IPS DF 6.9 (cell line): ENCODE measurements around the gene BAHCC1.

ENCODE experiments used
- DNase-seq: peaks from one replicate; pipeline ENCODE4 v3.0.0-alpha.2; 2013; ENCODE audit warnings: low read depth, low spot score
- H3K27ac ChIP-seq: one replicate; pipeline ENCODE4 v1.5.1; 2013; ENCODE audit warnings: low read length, control low read depth
- H3K27me3 ChIP-seq: 2 replicates; pipeline ENCODE4 v1.6.1; 2013; ENCODE audit warnings: mild to moderate bottlenecking, low read length; ENCODE audit not compliant: control insufficient read depth, insufficient read depth
- H3K36me3 ChIP-seq: 2 replicates; pipeline ENCODE4 v1.6.1; 2013; ENCODE audit warnings: low read length; ENCODE audit not compliant: control insufficient read depth, insufficient read depth
- H3K4me1 ChIP-seq: 2 replicates; pipeline ENCODE4 v1.6.1; 2013; ENCODE audit warnings: low read length; ENCODE audit not compliant: control insufficient read depth, insufficient read depth
- H3K4me3 ChIP-seq: 2 replicates; pipeline ENCODE4 v1.5.1; 2013; ENCODE audit warnings: mild to moderate bottlenecking, low read length
- H3K9me3 ChIP-seq: 2 replicates; pipeline ENCODE4 v1.6.1; 2013; ENCODE audit warnings: low read length, inconsistent platforms; ENCODE audit not compliant: control insufficient read depth, insufficient read depth
- WGBS: extraction: QIAGEN DNeasy Blood & Tissue Kit; methylation state at CpG from one replicate; pipeline ENCODE4 v1.1.7; 2013; ENCODE audit warnings: mixed read lengths, missing lambda C conversion rate; ENCODE audit not compliant: insufficient read length, insufficient coverage; 5-methylcytosine and 5-hydroxymethylcytosine counted together

The BAHCC1 gene

DNA sequence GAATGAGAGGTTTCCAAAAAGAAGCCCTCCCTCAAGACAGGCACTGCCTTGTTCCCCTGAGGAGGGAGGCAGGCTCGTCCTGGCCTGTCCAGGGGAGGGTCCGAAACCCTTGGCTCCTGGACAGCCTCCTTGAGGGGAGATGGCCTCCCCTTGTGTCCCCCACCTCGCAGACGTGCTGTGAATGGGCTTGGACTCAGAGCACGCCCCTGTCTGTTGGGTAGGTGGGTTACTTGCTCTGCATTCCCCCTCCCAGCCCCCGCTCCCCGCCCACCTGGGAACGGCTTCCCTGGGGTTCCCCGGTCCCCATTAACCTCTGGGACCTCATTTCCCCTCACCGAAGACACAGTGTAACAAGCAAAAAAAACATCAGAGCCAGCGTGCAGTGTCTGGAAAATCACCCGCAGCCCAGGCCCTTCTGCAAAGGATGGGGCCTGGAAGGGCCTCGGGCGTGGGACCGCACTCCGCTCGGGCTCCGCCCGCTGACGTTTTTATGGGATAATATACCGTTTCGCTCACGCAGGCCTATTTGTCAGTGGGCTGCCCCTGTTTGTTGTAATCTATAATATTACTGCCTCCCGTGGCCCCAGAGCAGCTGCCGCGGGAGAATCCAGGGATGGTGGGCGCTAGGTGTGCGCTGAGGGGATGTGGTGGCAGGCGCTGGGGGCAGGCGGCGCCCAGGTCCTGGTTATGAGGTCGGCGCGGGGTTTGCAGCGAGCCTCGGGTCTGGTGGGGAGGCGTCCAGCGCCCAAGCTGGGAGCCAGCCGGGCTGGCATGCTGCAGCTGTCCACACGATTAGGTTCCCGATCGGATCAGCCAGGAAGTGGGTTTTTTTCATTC, 11.1 kb downstream of the BAHCC1 start:
- DNase-seq, result no peak
- Histone ChIP-seq H3K27ac (no peak overlapping the region), H3K9me3 (no peaks in the 10 kb centered on the region), H3K4me3 (no peak overlapping the region), H3K4me1 (peaks cover 6% of the 10 kb centered on the region), H3K27me3 (peaks cover 4% of the 10 kb centered on the region; the same call in 1 of the 2 replicates), H3K36me3 (no peaks in the 10 kb centered on the region)
- no CpG with 5 or more reads among the region's 42 CpGs for WGBS

GRCh38 chr17:81408049-81408448, 12.8 kb downstream of the BAHCC1 start:
- Histone ChIP-seq H3K27ac (no peak overlapping the region), H3K9me3 (no peaks in the 10 kb centered on the region), H3K4me1 (0 out of 2 replicates have a peak, but pooled peaks cover 1% of the 10 kb centered on the region), H3K4me3 (no peak overlapping the region), H3K27me3 (no peaks in the 10 kb centered on the region), H3K36me3 (no peaks in the 10 kb centered on the region)
- no CpG with 5 or more reads among the region's 14 CpGs for WGBS
- DNase-seq, result no peak

DNA sequence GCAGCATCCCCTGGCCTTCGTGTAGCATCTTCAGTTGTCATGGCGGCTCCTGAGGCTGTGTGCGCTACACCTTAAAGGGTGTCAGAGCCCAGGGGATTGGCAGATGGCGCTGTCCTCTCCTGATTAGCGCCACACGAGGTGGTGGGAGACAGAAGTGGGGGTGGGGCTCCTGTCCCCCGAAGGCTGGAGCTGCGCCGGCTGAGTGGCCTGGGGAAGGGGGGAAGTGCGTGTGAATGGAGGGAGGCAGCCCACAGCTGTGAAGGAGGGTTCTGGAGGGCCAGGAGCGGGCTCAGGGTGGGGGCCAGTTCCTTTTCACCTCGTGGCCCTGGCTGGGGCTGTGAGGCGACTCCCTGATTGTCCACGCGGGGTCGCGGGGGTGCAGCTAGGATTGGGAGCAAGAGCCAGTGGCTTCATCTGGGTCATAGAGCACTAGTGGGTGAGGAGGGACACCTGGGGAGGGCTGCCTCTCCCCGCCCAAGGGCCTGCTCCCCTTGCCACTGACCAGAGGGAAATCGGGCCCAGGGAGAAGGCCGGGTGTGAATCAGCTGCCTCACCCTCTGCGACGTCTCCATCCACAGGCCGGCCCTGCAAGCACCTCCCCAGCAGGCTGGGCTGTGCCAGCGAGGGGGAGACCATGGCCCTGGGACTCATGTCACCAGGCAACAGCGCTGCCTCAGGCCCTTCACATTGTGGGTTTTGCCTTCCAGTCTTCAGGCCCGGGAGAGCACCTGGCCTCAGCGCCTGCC, 14.1 kb downstream of the BAHCC1 start:
- no peaks in the 10 kb centered on the region for H3K9me3 ChIP-seq
- no peak for DNase-seq

DNA sequence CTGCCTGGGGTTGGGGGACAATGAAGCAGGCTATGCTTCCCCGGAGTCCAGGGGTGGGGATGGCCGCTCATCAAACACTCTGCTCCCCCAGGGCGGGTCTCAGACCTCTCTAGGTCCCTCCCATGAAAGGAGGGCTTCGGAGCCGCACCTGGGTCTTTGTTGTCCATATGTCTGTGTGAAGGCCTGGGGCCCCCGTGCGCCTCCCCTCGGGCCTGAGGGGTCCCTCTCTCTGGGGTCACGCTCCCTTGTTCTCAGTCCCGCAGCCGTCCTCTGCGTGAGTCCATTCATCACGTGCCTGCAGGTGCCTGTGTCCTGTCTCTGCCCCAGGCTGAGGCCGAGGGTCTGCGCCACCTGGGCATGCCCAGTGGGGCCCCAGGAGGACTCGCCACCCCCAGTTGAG, 15.6 kb downstream of the BAHCC1 start:
- no CpG with 5 or more reads among the region's 16 CpGs for WGBS
- H3K27ac ChIP-seq, result no peak overlapping the region
- no peak overlapping the region for H3K4me3 ChIP-seq
- no peaks in the 10 kb centered on the region for H3K27me3 ChIP-seq
- 0 out of 2 replicates have a peak, but pooled peaks cover 1% of the 10 kb centered on the region for H3K4me1 ChIP-seq
- no peak for DNase-seq
- no peaks in the 10 kb centered on the region for H3K36me3 ChIP-seq
- no peaks in the 10 kb centered on the region for H3K9me3 ChIP-seq

More for the DNA sequence above, 14.1 kb downstream of the BAHCC1 start:
- Histone ChIP-seq H3K27me3 (no peaks in the 10 kb centered on the region), H3K4me1 (0 out of 2 replicates have a peak, but pooled peaks cover 1% of the 10 kb centered on the region), H3K27ac (no peak overlapping the region), H3K4me3 (no peak overlapping the region), H3K36me3 (no peaks in the 10 kb centered on the region)
- WGBS, result no CpG with 5 or more reads among the region's 27 CpGs

GRCh38 chr17:81411305-81411704, 16.0 kb downstream of the BAHCC1 start:
- no peaks in the 10 kb centered on the region for H3K27me3 ChIP-seq
- no peak overlapping the region for H3K4me3 ChIP-seq
- H3K9me3 ChIP-seq, result no peaks in the 10 kb centered on the region
- no peak for DNase-seq
- H3K27ac ChIP-seq, result no peak overlapping the region
- no CpG with 5 or more reads among the region's 8 CpGs for WGBS
- no peaks in the 10 kb centered on the region for H3K36me3 ChIP-seq
- 0 out of 2 replicates have a peak, but pooled peaks cover 1% of the 10 kb centered on the region for H3K4me1 ChIP-seq

DNA sequence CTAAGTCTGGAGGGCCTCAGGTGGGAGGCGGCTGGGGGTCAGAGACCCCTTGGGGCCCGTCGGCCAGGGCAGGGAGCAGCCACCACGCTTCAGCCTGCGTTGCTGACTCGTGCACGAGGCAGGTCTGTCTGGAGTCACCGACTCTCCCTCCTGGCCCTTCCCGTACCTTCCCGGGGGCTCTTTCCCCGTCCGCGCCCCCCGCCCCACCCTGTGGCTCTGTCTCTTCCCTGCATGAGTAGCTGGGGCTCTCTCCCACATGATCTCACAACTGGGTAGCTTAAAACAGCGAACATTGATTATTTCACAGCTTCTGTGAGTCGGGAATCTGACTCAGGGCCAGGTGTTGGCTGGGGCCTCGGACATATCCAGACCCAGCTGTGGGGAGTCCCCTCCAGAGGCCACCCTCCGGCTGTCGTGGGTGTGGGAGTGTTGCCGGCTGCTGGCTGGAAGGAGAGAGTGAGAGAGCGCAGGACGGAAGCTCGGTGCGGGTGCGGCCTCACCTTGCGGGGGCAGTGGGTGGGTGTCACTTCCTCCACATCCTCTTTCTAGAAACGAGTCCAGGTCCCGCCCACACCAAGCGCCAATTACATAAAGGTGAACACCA, 17.3 kb downstream of the BAHCC1 start:
- Histone ChIP-seq H3K27ac (no peak overlapping the region), H3K36me3 (no peaks in the 10 kb centered on the region), H3K4me1 (0 out of 2 replicates have a peak, but pooled peaks cover 1% of the 10 kb centered on the region), H3K4me3 (no peak overlapping the region), H3K27me3 (no peaks in the 10 kb centered on the region), H3K9me3 (no peaks in the 10 kb centered on the region)
- WGBS, result no CpG with 5 or more reads among the region's 29 CpGs
- no peak for DNase-seq

GRCh38 chr17:81413497-81414135, 18.4 kb downstream of the BAHCC1 start:
- no peaks in the 10 kb centered on the region for H3K27me3 ChIP-seq
- no peak overlapping the region; the same call in 1 of the 2 replicates for H3K4me3 ChIP-seq
- no peak overlapping the region for H3K27ac ChIP-seq
- no peak for DNase-seq
- no CpG with 5 or more reads among the region's 30 CpGs for WGBS
- no peaks in the 10 kb centered on the region for H3K9me3 ChIP-seq
- no peaks in the 10 kb centered on the region for H3K36me3 ChIP-seq
- H3K4me1 ChIP-seq, result 0 out of 2 replicates have a peak, but pooled peaks cover 1% of the 10 kb centered on the region

GRCh38 chr17:81414756-81415516, 19.7 kb downstream of the BAHCC1 start:
- no CpG with 5 or more reads among the region's 41 CpGs for WGBS
- no peaks in the 10 kb centered on the region for H3K9me3 ChIP-seq
- no peaks in the 10 kb centered on the region for H3K27me3 ChIP-seq
- H3K4me1 ChIP-seq, result peaks cover 5% of the 10 kb centered on the region; the same call in 1 of the 2 replicates
- no peak overlapping the region for H3K27ac ChIP-seq
- no peaks in the 10 kb centered on the region for H3K36me3 ChIP-seq
- no peak for DNase-seq
- no peak overlapping the region for H3K4me3 ChIP-seq

DNA sequence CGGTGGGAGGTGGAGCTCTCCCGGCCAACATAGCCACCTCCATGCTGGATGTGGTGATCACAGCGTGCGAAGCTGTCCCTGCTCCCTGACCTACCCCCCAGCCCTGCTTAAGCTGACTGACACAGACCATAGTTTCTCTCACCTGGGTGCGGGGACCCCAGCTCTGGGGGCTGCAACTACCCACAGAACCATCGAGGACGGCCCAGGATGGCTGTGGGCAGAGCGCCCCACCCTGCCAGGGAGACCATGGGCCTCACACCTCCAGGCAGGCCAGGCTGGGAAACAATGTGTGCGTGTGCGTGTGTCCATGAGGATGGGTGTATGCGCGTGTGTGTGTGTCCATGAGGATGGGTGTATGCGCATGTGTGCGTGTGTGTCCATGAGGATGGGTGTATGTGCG, 20.4 kb downstream of the BAHCC1 start:
- no CpG with 5 or more reads among the region's 15 CpGs for WGBS
- no peaks in the 10 kb centered on the region for H3K27me3 ChIP-seq
- H3K27ac ChIP-seq, result no peak overlapping the region
- no peaks in the 10 kb centered on the region for H3K36me3 ChIP-seq
- H3K4me3 ChIP-seq, result no peak overlapping the region
- no peak for DNase-seq
- H3K4me1 ChIP-seq, result peaks cover 5% of the 10 kb centered on the region; the same call in 1 of the 2 replicates
- no peaks in the 10 kb centered on the region for H3K9me3 ChIP-seq
